Gastroesophageal sphincter (tissue), 4 donors: Measurements from ENCODE around the gene ZNF74. TPM values are rescaled to one million over a fixed set of nuclear protein-coding genes. Genes with fewer than 3 reads are reported as not detected.

ENCODE experiments used
- ATAC-seq: fragments of 150-250 bp; one replicate; pipeline ENCODE4 v1.9.1; 2016; ENCODE audit warnings: mild to moderate bottlenecking, moderate library complexity
- H3K27ac ChIP-seq, 4 donors: fragments of 200-600 bp; sonication (generic) in 3 of 4; 1 replicate in 3 of 4; 2 replicates in 1 of 4; pipeline ENCODE4 v1.5.1; 2016 to 2019
- H3K27me3 ChIP-seq: fragments of 200-600 bp; sonication (generic); one replicate; pipeline ENCODE4 v1.5.1; 2019
- H3K36me3 ChIP-seq, 2 donors: fragments of 200-600 bp; sonication (generic); one replicate each; pipeline ENCODE4 v1.5.1; 2019; ENCODE audit warnings: control low read depth in 1 of 2
- H3K4me1 ChIP-seq, 3 donors: fragments of 200-600 bp; sonication (generic); 1 replicate in 2 of 3; 2 replicates in 1 of 3; pipeline ENCODE4 v1.5.1; 2016 to 2019; ENCODE audit warnings: control low read depth in 2 of 3
- H3K4me3 ChIP-seq, 2 donors: fragments of 200-600 bp; sonication (generic); one replicate each; pipeline ENCODE4 v1.5.1; 2019; ENCODE audit warnings: mild to moderate bottlenecking in 1 of 2, moderate library complexity in 1 of 2
- H3K9me3 ChIP-seq, 3 donors: fragments of 200-600 bp; sonication (generic); one replicate each; pipeline ENCODE4 v1.5.1; 2017 to 2019; ENCODE audit warnings: control low read depth in 2 of 3
- EP300 ChIP-seq: sonication (generic); formaldehyde crosslinking; IDR thresholded peaks from one replicate; pipeline ENCODE4 v1.6.1; 2017; ENCODE audit warnings: antibody characterized with exemption, mild to moderate bottlenecking
- POLR2A ChIP-seq, 2 donors: fragments of 450-650 bp; IDR thresholded peaks; one replicate each; pipeline ENCODE4 v1.6.1; 2017; ENCODE audit warnings: antibody characterized with exemption in 2 of 2, mild to moderate bottlenecking in 2 of 2, moderate library complexity in 1 of 2
- POLR2AphosphoS5 ChIP-seq: sonication (generic); formaldehyde crosslinking; IDR thresholded peaks from one replicate; pipeline ENCODE4 v1.6.1; 2017; ENCODE audit warnings: antibody characterized with exemption
- WGBS, 2 donors: methylation state at CpG; one replicate each; pipeline ENCODE4 v1.1.5; 2018; ENCODE audit warnings: low coverage in 1 of 2; 5-methylcytosine and 5-hydroxymethylcytosine counted together
- total RNA-seq, 4 donors: library from RNA; depleted of rRNA; stranded (reverse); fragments of >200 nt; gene quantifications; one replicate each; pipeline ENCODE4 v1.1.0, GENCODE V29; 2016
- TF ChIP-seq, protein P1 (sequence below), 4 experiments: fragments of 200-600 bp in 2 of 4; fragments of 450-650 bp in 2 of 4; sonication (generic) in 1 of 4; IDR thresholded peaks; one replicate each; pipeline ENCODE4 v1.5.1; 2017 to 2019; ENCODE audit warnings: antibody characterized with exemption in 4 of 4, mild to moderate bottlenecking in 2 of 4, moderate library complexity in 2 of 4

ZNF74 gene
- total RNA-seq, 4 donors from 2014 or later = 8.6 to 19.9 (median 11.1) TPM

DNA sequence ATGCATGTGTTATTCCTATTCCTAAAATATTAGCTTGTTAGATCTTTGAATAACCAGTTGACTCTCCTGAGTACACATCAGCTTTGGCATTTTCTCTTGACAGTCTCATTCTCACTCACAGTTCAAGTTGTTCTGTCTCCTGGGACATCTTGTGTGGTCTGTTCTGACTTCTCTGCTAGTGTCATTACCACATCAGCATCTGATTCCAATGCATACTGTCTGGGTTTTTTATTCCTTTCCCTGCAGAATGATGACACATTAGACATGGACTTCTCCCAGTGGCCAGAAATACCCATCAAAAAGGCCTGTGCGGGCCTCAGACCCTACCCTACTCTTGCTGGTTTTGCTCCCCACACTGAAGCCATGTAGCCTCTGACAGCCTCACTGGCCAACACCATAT, 2.7 kb downstream of the ZNF74 start:
- Histone ChIP-seq H3K9me3 (no peaks in the 10 kb centered on the region), H3K4me1 (peaks cover 0 to 33% (median 10%) of the 10 kb centered on the region in 3 donors), H3K27me3 (no peaks in the 10 kb centered on the region), H3K4me3 (no peak overlapping the region), H3K27ac (no peak overlapping the region), H3K36me3 (peaks cover 0 to 12% of the 10 kb centered on the region in 2 donors)
- 73 to 92% methylated on average over 1 of the region's 1 CpG for WGBS, 2 donors
- TF ChIP-seq POLR2A (IDR thresholded peaks at IDR 0.05) (no peak), POLR2AphosphoS5 (no peak), EP300 (no peak)
- TF ChIP-seq, protein P1, sequence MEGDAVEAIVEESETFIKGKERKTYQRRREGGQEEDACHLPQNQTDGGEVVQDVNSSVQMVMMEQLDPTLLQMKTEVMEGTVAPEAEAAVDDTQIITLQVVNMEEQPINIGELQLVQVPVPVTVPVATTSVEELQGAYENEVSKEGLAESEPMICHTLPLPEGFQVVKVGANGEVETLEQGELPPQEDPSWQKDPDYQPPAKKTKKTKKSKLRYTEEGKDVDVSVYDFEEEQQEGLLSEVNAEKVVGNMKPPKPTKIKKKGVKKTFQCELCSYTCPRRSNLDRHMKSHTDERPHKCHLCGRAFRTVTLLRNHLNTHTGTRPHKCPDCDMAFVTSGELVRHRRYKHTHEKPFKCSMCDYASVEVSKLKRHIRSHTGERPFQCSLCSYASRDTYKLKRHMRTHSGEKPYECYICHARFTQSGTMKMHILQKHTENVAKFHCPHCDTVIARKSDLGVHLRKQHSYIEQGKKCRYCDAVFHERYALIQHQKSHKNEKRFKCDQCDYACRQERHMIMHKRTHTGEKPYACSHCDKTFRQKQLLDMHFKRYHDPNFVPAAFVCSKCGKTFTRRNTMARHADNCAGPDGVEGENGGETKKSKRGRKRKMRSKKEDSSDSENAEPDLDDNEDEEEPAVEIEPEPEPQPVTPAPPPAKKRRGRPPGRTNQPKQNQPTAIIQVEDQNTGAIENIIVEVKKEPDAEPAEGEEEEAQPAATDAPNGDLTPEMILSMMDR (IDR thresholded peaks at IDR 0.05) = no peak
- ATAC-seq = no peak

DNA sequence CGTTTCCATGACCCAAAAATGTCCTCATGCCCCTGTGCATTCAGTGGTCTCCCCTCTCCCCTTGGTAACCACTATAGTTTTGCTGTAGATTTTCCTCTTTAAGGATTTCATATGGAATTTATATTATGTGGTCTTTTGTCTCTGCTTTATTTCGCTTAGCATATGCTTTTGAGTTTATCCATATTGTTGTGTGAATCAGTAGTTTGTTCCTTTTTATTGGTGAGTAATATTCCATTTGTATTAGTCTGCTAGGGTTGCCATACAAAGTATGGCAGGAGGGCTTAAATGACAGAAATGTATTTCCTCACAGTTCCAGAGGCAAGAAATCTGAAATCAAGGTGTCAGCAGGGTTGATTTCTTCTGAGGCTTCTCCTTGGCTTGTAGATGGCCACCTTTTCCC, 3.5 kb downstream of the ZNF74 start:
- Histone ChIP-seq H3K4me1 (peaks cover 0 to 33% (median 10%) of the 10 kb centered on the region in 3 donors), H3K27ac (no peak overlapping the region), H3K27me3 (no peaks in the 10 kb centered on the region), H3K36me3 (peaks cover 0 to 19% of the 10 kb centered on the region in 2 donors), H3K4me3 (no peak overlapping the region), H3K9me3 (no peaks in the 10 kb centered on the region)
- TF ChIP-seq, protein P1 (IDR thresholded peaks at IDR 0.05) = no peak
- TF ChIP-seq POLR2AphosphoS5 = no peak
- no peak for TF ChIP-seq EP300
- no peak for TF ChIP-seq POLR2A (IDR thresholded peaks at IDR 0.05)
- ATAC-seq = no peak
- 93 to 100% methylated on average over 2 of the region's 2 CpGs for WGBS, 2 donors

DNA sequence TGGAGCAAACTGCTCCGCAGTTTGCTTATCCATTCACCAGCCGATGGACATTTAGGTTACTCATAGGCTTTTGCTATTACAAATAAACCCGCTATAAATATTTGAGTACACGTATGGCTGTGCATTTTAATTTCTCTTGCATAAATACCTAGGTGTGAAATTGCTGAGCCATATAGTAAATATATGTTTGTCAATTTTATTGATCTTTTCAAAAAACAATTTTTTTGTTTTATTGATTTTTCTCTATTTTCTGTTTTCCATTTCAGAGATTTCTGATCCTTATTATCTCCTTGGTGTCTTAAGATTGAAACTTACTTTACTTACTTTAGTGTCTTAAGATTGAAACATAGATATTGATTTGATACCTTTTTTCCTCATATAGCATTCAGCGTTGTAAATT, 4.5 kb downstream of the ZNF74 start:
- H3K9me3 ChIP-seq = no peaks in the 10 kb centered on the region
- H3K27me3 ChIP-seq = no peaks in the 10 kb centered on the region
- ATAC-seq = no peak
- H3K4me1 ChIP-seq = peaks cover 0 to 30% (median 10%) of the 10 kb centered on the region in 3 donors
- H3K4me3 ChIP-seq = no peak overlapping the region
- H3K36me3 ChIP-seq = peaks cover 0 to 27% of the 10 kb centered on the region in 2 donors
- H3K27ac ChIP-seq = no peak overlapping the region
- TF ChIP-seq EP300 = no peak
- TF ChIP-seq, protein P1 (IDR thresholded peaks at IDR 0.05) = no peak
- WGBS, 2 donors = 86 to 97% methylated on average over 5 of the region's 5 CpGs

DNA sequence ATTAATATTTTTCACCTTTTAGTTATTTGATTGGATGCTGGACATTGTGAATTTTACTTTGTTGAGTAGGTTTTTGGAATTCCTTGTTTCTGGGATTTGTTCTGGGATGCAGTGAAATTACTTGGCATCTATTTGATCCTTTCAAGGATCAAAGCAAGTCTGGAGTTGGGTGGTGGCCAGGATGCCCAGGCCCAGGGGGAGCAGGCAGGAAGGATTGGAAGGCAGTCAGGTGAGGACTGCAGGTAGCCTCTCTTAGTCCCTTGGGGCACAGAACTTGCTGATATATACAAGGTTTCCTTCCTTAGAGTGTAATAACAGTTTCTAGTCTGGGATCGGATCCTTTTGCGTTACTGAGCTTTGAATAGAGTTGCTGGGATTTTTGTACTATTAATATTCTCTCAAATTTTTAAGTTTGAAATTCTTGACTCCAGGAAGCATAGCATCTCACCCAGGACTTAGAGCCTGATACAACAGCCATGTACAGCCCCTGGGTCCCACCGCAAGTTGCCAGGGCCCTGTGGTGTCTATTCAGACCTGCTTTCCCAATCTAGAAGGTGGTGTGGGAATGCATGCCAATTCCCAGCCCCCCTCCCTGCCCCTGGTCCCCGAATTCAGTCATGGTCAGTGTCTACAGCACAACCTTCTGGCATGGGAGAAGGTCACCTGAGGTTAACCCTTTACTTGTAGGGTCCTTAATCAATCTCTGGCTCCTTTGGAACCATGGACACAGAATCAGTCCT, 6.1 kb downstream of the ZNF74 start:
- peaks cover 0 to 19% (median 6%) of the 10 kb centered on the region in 3 donors for H3K4me1 ChIP-seq
- H3K4me3 ChIP-seq = no peak overlapping the region
- no peak overlapping the region for H3K27ac ChIP-seq
- TF ChIP-seq, protein P1 (IDR thresholded peaks at IDR 0.05) = no peak
- no peak for TF ChIP-seq POLR2AphosphoS5
- H3K27me3 ChIP-seq = no peaks in the 10 kb centered on the region
- no peaks in the 10 kb centered on the region for H3K9me3 ChIP-seq
- 57 to 80% methylated on average over 3 of the region's 4 CpGs for WGBS, 2 donors
- ATAC-seq = no peak
- peaks cover 0 to 44% of the 10 kb centered on the region in 2 donors for H3K36me3 ChIP-seq
